Choroid plexus epithelial cell (primary cell): Measurements from ENCODE around the gene TFPI.
A peak's percentile ranks its signal among the peaks of the same experiment; 100 is the strongest.

Source experiments
- DNase-seq: peaks from one replicate; pipeline ENCODE4 v3.0.0-alpha.2; 2010; ENCODE audit warnings: low read depth
- H3K4me3 ChIP-seq: 2 replicates; pipeline ENCODE4 v1.5.1; 2011; ENCODE audit warnings: low read depth, mild to moderate bottlenecking, control low read depth, low read length, moderate library complexity
- TF ChIP-seq, protein P1 (sequence below): conservative IDR thresholded peaks from 2 replicates; pipeline ENCODE4 v1.5.1; 2011; ENCODE audit warnings: low read depth, mild to moderate bottlenecking, control low read depth, inconsistent platforms, low read length, moderate library complexity

The TFPI gene

DNA sequence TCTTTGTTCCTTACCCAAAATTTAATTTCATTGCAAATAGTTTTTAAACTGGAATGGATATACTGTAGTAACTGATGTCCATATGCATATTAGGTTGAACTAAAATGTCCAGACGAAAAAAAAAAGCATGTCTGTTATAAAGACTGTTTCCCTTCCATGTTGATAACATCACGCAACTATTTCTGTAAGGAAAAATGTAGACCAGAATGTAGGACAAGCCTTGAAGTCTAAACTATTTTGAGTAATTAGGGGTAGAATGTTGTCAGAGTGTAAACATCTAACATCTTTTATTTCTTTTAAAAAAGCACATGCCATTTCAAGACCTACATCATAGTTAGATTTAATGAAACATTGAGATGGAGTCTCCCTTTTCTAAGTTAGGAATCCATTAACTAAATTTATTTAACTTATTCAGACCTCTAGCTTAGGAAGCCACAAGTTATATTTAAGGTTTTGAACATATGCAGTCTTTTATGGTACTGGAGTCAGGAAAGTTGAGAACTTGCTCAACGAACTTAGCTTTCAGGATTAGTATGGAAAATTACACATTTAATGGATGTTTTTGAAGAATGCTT lies 114.0 kb downstream of the TFPI start:
- no peak for DNase-seq
- H3K4me3 ChIP-seq, result no peak overlapping the region
- TF ChIP-seq, protein P1, sequence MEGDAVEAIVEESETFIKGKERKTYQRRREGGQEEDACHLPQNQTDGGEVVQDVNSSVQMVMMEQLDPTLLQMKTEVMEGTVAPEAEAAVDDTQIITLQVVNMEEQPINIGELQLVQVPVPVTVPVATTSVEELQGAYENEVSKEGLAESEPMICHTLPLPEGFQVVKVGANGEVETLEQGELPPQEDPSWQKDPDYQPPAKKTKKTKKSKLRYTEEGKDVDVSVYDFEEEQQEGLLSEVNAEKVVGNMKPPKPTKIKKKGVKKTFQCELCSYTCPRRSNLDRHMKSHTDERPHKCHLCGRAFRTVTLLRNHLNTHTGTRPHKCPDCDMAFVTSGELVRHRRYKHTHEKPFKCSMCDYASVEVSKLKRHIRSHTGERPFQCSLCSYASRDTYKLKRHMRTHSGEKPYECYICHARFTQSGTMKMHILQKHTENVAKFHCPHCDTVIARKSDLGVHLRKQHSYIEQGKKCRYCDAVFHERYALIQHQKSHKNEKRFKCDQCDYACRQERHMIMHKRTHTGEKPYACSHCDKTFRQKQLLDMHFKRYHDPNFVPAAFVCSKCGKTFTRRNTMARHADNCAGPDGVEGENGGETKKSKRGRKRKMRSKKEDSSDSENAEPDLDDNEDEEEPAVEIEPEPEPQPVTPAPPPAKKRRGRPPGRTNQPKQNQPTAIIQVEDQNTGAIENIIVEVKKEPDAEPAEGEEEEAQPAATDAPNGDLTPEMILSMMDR, result no peak

DNA sequence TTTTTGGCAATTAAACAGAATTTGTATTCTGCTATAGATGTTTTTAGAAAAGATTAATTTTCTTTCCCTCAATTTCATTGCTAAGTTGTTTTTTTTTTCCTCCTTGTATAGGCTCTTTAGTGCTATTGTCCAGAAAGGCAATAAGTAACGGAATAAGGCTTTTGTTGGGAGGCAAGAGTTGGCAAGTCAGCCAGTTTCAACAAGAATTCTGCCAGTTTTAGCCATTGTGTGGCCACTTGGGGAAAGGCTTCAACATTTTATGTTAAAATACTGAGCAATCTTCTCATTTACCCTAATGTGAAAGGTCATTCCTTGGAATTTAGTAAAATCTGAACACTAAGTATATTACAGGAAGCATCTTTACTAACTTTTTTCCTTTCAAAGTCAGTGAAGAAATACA lies 115.8 kb downstream of the TFPI start:
- TF ChIP-seq, protein P1, result no peak
- H3K4me3 ChIP-seq, result no peak overlapping the region
- DNase-seq, result no peak

- TF ChIP-seq, protein P1, result no peak
- H3K4me3 ChIP-seq, result no peak overlapping the region
- peak; percentile 46 for DNase-seq
Measured at GRCh38 chr2:187435756-187436155, 118.5 kb downstream of the TFPI start.

- no peak overlapping the region for H3K4me3 ChIP-seq
- no peak for DNase-seq
- TF ChIP-seq, protein P1, result no peak
Measured at GRCh38 chr2:187435078-187435477, 119.2 kb downstream of the TFPI start.

DNA sequence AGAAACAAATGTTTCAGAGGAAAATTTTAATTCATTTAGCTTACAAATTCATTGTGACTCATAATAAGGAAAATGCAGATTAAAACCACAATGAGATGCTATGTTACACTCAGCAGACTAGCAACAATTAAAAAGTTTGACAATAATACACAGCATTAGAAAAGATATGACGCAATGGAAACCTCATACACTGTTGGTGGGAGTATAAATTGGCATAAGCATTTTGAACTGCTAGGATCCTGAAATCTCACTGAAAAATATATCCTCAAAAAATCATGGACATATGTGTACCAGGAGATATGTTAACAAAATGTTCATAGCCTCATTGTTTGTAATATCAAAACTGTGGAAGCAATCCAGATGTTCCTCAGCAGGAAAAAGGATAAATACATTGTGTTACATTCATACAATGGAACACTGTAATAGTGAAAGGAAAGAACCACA lies 119.9 kb downstream of the TFPI start:
- TF ChIP-seq, protein P1, result no peak
- no peak overlapping the region for H3K4me3 ChIP-seq
- no peak for DNase-seq

- DNase-seq, result no peak
- H3K4me3 ChIP-seq, result no peak overlapping the region
- TF ChIP-seq, protein P1, result no peak
Measured at GRCh38 chr2:187431911-187432310, 122.3 kb downstream of the TFPI start.

DNA sequence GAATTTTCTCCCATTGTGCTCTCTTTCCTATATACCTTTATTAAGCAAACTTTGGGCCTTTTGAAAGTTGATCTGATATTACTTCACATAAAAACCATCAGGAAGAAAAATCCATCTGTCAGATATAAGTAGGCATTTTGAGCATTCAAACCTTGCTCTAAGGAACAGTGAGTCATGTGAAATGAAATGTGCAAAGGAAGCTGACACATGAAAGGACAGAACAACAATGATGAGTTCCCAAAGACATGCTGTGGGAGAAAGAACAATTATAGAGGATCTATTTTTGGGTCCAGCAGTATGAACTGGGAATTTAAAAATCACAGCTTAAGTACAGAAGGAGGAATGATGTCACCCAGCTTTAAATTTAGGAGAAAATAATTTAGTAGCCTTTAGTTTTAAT lies 124.2 kb downstream of the TFPI start:
- H3K4me3 ChIP-seq, result no peak overlapping the region
- TF ChIP-seq, protein P1, result no peak
- peak; percentile 82 for DNase-seq
